DOHH2 (cell line): ENCODE data around the gene NFYC.

Experiments
- H3F3A ChIP-seq: fragments of 200-600 bp; sonication (generic), shearing (Covaris generic); 2 replicates; pipeline ENCODE4 v1.6.0; 2016; ENCODE audit warnings: antibody characterized with exemption, mild to moderate bottlenecking; ENCODE audit not compliant: control insufficient read depth, insufficient read depth
- H3K27ac ChIP-seq: fragments of 200-600 bp; sonication (generic); 2 replicates; pipeline ENCODE4 v1.5.1; 2014; ENCODE audit warnings: low read depth, mild to moderate bottlenecking, low read length, moderate library complexity
- H3K27me3 ChIP-seq: fragments of 200-600 bp; sonication (generic); 2 replicates; pipeline ENCODE4 v1.6.1; 2014; ENCODE audit warnings: mild to moderate bottlenecking, low read length, mixed read lengths; ENCODE audit not compliant: control insufficient read depth
- H3K36me3 ChIP-seq: fragments of 200-600 bp; sonication (generic); 2 replicates; pipeline ENCODE4 v1.6.1; 2014; ENCODE audit warnings: mild to moderate bottlenecking, low read length, moderate library complexity, mixed read lengths; ENCODE audit not compliant: control insufficient read depth
- H3K4me1 ChIP-seq: fragments of 200-600 bp; sonication (generic); 2 replicates; pipeline ENCODE4 v1.6.1; 2014; ENCODE audit warnings: mild to moderate bottlenecking, low read length, mixed read lengths; ENCODE audit not compliant: control insufficient read depth
- H3K4me2 ChIP-seq: fragments of 200-600 bp; sonication (generic); 2 replicates; pipeline ENCODE4 v1.6.0; 2014; ENCODE audit warnings: mild to moderate bottlenecking, low read length, moderate library complexity
- H3K4me3 ChIP-seq: fragments of 200-600 bp; sonication (generic); 2 replicates; pipeline ENCODE4 v1.5.1; 2014; ENCODE audit warnings: mild to moderate bottlenecking, low read length, mixed read lengths
- H3K79me2 ChIP-seq: fragments of 200-600 bp; sonication (generic); 2 replicates; pipeline ENCODE4 v1.6.1; 2014; ENCODE audit warnings: mild to moderate bottlenecking, low read length, mixed read lengths; ENCODE audit not compliant: control insufficient read depth
- H3K9me2 ChIP-seq: fragments of 200-600 bp; sonication (generic); replicated peaks from 2 replicates; pipeline ENCODE4 v1.6.1; 2014; ENCODE audit warnings: mild to moderate bottlenecking, low read length, mixed read lengths; ENCODE audit not compliant: control insufficient read depth
- H3K9me3 ChIP-seq: fragments of 200-600 bp; sonication (generic); 2 replicates; pipeline ENCODE4 v1.6.1; 2014; ENCODE audit warnings: antibody characterized with exemption, low read length, mixed read lengths; ENCODE audit not compliant: control insufficient read depth, insufficient read depth
- H4K20me1 ChIP-seq: fragments of 200-600 bp; sonication (generic); 2 replicates; pipeline ENCODE4 v1.6.0; 2014; ENCODE audit warnings: low read depth, mild to moderate bottlenecking, antibody characterized with exemption, low read length, moderate library complexity; ENCODE audit not compliant: control insufficient read depth, insufficient read depth
- CTCF ChIP-seq: fragments of 200-600 bp; sonication (generic); IDR thresholded peaks from one replicate; pipeline ENCODE4 v1.5.1; 2014; ENCODE audit warnings: antibody characterized with exemption, mild to moderate bottlenecking, low read depth, low read length; ENCODE audit not compliant: poor library complexity, severe bottlenecking
- EZH2phosphoT487 ChIP-seq: fragments of 200-600 bp; sonication (generic); IDR thresholded peaks from 2 replicates; pipeline ENCODE4 v1.6.1; 2017; ENCODE audit warnings: borderline replicate concordance, mild to moderate bottlenecking, antibody characterized with exemption, low read length, moderate library complexity, mixed read lengths

NFYC gene

DNA sequence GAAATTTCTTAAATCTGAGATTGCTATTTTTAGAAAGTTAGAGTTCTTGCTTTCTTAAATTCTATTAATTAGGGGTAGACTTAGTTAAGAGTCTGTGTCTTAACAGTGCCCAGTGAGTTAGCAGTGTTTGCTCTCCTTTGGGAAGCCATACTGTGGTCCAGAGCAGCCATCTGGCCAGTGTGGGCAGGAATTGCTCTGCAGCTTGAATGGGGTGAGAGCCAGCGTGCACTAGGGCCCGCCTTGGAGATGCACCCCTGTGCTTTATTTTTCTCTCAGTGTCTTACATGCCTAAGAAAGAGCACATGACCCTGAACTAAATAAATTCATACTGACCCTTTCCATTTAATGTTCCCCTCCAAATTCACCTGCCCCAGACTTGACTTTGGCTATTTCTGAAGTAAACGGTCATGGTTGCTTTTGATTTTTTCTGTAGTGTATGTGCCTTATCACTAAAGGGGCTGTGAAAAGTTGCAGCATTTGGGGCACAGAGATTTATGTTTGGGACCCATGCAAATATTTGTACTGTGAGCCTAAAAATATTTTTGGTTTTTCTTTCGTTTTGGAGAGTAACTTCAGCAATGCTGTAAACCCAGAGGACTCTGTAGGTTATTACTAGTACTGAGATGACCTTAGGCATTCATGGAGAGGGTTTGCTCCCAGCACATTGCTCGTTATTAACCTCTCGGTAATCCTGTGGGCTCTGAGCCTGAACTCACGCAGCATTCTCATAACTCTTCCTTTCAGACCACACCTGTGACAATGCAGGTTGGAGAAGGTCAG is 70.8 kb downstream of the NFYC start:
- H3K27ac ChIP-seq = no peak overlapping the region
- no peaks in the 10 kb centered on the region for H3K9me2 ChIP-seq
- no peaks in the 10 kb centered on the region for H3K79me2 ChIP-seq
- H3K4me3 ChIP-seq = no peak overlapping the region
- no peak overlapping the region for H3K4me2 ChIP-seq
- H3F3A ChIP-seq = no peaks in the 10 kb centered on the region
- peaks cover 20% of the 10 kb centered on the region for H3K4me1 ChIP-seq
- H3K27me3 ChIP-seq = no peaks in the 10 kb centered on the region
- TF ChIP-seq CTCF (no peak), EZH2phosphoT487 (no peak)
- H3K36me3 ChIP-seq = peaks cover 87% of the 10 kb centered on the region
- H3K9me3 ChIP-seq = no peaks in the 10 kb centered on the region
- no peaks in the 10 kb centered on the region for H4K20me1 ChIP-seq

- H4K20me1 ChIP-seq = no peaks in the 10 kb centered on the region
- H3K27ac ChIP-seq = no peak overlapping the region
- no peak for TF ChIP-seq EZH2phosphoT487
- TF ChIP-seq CTCF = no peak
- H3K9me2 ChIP-seq = no peaks in the 10 kb centered on the region
- no peaks in the 10 kb centered on the region for H3K27me3 ChIP-seq
- no peak overlapping the region for H3K4me2 ChIP-seq
- peaks cover 20% of the 10 kb centered on the region for H3K4me1 ChIP-seq
- H3K79me2 ChIP-seq = no peaks in the 10 kb centered on the region
- H3K4me3 ChIP-seq = no peak overlapping the region
- H3F3A ChIP-seq = no peaks in the 10 kb centered on the region
- no peaks in the 10 kb centered on the region for H3K9me3 ChIP-seq
- H3K36me3 ChIP-seq = peaks cover 83% of the 10 kb centered on the region
Measured at GRCh38 chr1:40763742-40764532, 72.4 kb downstream of the NFYC start.

DNA sequence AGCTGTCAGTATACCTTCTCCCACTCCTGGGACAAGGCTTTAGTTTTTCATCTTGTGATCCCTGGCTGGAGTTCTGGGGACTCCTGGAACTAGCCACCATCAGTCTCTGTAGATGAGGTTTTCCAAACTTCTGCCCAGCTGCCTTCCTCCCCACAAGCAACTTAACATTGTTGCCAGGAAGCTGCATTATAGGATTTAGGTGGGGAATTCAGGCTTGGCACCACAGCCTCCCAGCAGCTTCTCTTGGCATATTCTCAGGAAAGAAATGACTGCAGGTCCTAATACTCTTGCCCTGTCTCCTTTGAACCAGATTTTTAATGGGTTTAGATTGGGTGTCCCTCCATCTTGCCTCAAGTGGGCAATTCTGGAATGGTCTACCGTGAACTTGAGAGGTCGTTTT is 73.5 kb downstream of the NFYC start:
- no peaks in the 10 kb centered on the region for H3K9me3 ChIP-seq
- no peaks in the 10 kb centered on the region for H3K79me2 ChIP-seq
- peaks cover 20% of the 10 kb centered on the region for H3K4me1 ChIP-seq
- H3K27ac ChIP-seq = no peak overlapping the region
- TF ChIP-seq EZH2phosphoT487 (no peak), CTCF (no peak)
- H3K4me3 ChIP-seq = no peak overlapping the region
- no peaks in the 10 kb centered on the region for H3F3A ChIP-seq
- H4K20me1 ChIP-seq = no peaks in the 10 kb centered on the region
- no peak overlapping the region for H3K4me2 ChIP-seq
- H3K36me3 ChIP-seq = peaks cover 84% of the 10 kb centered on the region
- H3K9me2 ChIP-seq = no peaks in the 10 kb centered on the region
- H3K27me3 ChIP-seq = no peaks in the 10 kb centered on the region
